Stimulated activated CD8-positive, alpha-beta memory T cell treated with anti-CD3 and anti-CD28 coated beads, Interleukin-7, amount 100 ng/mL, for 4 hours (primary cell): ENCODE data around the gene PAGR1.
A peak's percentile ranks its signal among the peaks of the same experiment; 100 is the strongest.
"Not testable (repeated sequence)": the region's sequence is repeated elsewhere in the genome, so short reads cannot be mapped to it uniquely, and the experiment has no call there.

Experiments
- DNase-seq, 2 donors: peaks; one replicate each; pipeline ENCODE4 v3.0.0-alpha.2; 2020; ENCODE audit warnings: low read depth in 2 of 2

PAGR1 gene

GRCh38 chr16:29815793-29816693 lies at the start of gene PAGR1:
PAGR1 (plus strand) TSS chr16:29816152; CDS start chr16:29816526, 374 bp downstream.
- peak; percentile 97 for DNase-seq

DNA sequence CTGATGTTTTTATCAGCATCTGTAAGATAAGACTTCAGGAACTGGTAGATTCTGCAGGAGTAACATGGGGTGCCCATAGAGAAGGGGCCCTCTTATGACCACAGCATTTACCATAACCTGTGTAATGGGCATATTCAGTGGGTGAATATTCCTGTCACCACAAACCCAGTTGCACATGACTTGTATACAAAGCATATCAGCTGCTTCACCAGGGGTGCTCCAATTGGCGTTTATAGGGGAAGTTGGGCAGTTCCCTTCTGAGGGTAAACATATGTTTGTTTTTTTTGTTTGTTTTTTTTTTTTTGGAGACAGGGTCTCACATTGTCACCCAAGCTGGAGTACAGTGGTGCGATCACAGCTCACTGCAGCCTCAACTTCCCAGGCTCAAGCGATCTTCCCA lies 49.4 kb upstream of the PAGR1 start:
- DNase-seq, result no peak

GRCh38 chr16:29767062-29767461 lies 48.9 kb upstream of the PAGR1 start:
- no peak for DNase-seq

- no peak for DNase-seq
Observed at GRCh38 chr16:29769507-29769906, 46.4 kb upstream of the PAGR1 start.

DNA sequence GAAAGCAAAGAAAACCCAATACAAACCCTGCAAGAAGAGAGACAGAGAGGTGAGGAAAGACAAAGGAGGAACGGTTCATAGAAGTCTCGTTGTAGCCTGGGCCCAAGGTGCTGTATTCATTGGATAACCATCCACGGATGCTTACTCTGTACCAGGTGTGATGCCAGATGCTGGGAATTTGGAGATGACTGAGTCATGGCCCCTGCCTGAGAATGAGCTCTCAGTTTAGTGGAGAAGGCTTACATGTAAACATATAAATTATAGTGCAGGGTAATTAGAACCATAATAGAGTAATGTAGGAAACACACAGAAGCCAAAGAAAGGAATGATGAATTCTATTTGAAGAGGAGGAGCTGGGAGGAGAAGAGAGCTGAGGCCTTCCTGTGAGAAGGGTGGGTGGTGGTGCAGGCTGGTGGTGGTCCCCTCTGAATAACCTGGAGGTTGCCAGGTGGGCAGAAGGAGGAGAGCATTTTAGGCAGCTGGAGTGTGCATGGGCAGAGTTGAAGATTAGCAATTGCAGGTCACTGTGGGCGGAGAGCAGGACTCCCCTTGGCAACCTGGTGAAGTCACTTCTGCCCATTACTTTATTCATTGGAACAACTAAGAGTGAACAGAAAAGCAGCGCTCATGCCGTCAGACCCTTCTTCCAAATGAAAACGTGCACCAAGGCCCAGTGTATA lies 45.6 kb upstream of the PAGR1 start:
- no peak for DNase-seq

- DNase-seq, result not testable (repeated sequence)
Observed at GRCh38 chr16:29772330-29772729, 43.6 kb upstream of the PAGR1 start.

GRCh38 chr16:29774730-29775129 lies 41.2 kb upstream of the PAGR1 start:
- no peak for DNase-seq

- DNase-seq, result no peak
Observed at GRCh38 chr16:29775742-29776408, 40.1 kb upstream of the PAGR1 start.

DNA sequence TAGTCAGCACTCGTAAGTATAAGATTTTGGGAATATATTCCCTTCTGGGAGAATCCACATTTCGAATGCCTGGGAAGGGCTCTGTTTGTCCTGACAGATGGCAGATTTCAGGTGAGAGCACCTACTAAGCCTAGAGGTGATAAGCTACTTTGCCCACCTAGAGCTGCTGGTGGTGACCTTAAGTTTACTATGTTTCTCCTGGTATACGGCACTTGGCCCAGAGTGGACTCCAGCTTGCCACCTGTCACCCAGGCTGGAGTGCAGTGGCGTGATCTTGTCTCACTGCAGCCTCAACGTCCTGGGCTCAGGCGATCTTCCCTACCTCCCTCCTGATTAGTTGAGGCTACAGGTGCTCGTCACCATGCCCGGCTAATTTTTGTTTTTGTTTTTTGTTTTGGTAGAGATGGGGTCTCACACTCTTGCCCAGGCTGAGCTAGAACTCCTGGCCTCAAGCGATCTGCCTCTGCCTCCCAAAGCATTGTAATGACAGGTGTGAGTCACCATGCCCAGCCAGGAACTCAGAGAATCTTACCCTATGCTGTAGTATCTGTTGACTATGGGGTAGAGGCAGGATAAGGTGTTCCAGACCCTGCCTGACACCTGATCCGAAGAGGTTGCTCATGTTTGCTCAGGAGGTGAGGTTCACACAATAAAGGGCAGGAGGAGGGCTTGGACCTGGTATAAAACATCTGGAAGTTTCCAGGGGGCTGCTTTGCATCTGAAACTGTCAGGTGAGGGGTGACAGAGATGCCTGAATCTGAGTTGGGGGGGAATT lies 38.2 kb upstream of the PAGR1 start, which contains the start of gene ZG16:
ZG16 (plus strand) TSS at position 681 of the 775 bp plus-strand sequence. CDS start 1,011 bp downstream, outside the sequence.
- no peak for DNase-seq

DNA sequence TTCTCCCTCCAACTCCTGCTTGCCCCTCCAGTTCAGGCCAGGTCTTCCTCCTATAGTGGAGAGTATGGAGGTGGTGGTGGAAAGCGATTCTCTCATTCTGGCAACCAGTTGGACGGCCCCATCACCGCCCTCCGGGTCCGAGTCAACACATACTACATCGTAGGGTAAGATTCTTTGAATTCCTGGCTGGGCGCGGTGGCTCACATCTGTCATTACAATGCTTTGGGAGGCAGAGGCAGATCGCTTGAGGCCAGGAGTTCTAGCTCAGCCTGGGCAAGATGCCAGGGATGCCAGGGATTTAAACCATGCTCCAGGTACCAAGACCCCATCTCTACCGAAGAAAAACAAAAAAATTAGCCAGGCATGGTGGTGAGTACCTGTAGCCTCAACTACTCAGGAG lies 36.5 kb upstream of the PAGR1 start:
- no peak for DNase-seq

DNA sequence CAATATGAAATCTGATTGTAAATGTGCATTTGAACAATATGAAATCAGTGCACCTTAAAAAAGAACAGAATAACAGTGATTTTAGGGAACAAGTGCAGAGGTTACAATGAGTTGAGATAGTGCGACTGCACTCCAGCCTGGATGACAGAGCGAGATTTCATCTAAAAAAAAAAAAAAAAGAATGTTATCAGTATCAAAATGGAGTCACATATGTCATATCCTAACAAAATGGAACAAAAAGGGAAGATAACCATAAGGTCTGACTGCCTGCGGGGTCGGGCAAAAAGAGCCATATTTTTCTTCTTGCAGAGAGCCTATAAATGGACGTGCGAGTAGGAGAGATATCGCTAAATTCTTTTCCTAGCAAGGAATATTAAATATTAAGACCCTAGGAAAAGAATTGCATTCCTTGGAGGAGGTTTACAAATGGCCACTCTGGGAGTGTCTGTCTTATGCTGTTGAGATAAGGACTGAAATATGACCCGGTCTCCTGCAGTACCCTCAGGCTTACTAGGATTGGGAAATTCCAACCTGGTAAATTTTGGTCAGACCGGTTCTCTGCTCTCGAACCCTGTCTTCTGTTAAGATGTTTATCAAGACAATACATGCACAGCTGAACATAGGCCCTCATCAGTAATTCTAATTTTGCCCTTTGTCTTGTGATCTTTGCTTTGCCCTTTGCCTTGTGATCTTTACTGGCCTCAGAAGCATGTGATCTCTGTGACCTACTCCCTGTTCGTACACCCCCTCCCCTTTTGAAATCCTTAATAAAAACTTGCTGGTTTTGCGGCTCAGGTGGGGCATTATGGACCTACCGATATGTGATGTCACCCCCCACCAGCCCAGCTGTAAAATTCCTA lies 32.6 kb upstream of the PAGR1 start:
- not testable (repeated sequence) for DNase-seq

- DNase-seq, result no peak
Observed at GRCh38 chr16:29784157-29784556, 31.8 kb upstream of the PAGR1 start.

- DNase-seq, result peak; percentile 43 to 64
Observed at GRCh38 chr16:29784901-29785500, 31.0 kb upstream of the PAGR1 start.

- DNase-seq, result not testable (repeated sequence)
Observed at GRCh38 chr16:29787155-29787554, 28.8 kb upstream of the PAGR1 start.

DNA sequence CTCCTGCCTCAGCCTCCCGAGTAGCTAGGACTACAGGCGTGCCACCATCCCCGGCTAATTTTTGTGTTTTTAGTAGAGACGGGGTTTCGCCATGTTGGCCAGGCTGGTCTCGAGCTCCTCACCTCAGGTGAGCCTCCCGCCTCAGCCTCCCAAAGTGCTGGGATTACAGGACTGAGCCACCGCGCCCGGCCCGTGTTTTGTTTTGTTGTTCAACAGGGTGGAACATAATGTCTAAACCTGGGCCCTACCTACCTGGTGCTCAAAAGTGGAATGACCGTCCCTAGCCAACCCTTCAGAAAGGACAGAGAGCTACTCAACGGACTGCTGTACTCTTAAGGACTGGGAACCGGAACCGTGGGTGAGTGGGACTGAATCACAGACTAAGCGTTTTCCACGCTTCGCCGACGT lies 26.2 kb upstream of the PAGR1 start:
- DNase-seq, result no peak

DNA sequence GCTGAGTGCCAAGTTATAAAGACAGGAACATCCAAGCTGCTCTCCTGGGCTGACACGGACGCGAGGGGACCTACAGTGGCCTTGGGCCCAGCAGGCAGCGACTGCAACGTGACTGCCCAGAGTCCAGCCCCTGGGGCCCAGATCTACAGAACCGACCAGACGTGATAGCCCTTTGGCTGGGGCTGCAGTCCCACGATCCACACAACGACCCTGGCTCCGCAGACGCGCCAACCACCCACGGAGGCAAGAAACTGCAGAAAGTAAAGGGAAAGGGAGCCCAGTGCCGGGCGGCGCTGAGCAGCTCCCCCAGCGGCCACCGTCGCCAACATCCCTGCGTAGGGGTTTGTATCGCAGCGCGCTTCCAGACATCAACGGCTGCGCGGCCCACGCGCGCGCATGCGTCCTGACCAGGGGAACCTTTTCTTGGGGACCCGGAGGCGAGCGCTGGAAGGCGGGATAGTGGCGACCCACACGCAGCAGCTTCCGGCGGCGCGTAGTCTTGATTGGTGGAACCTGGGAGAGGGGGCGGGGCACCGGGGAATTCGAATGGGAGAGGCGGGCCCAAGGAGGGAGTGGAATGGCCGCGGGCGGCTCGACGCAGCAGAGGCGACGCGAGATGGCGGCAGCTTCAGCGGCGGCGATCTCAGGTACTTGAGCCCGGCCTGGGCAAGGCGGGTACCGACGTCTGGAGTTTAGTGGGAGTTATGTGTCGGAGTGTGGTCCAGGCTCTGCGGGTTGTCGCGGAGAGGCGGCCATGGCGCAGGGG lies 25.6 kb upstream of the PAGR1 start, which contains the start of gene KIF22:
KIF22 (plus strand) TSS at position 569 of the 766 bp plus-strand sequence; CDS start at position 578, 9 bp downstream.
- peak; percentile 99 to 100 for DNase-seq

GRCh38 chr16:29790949-29791844 lies 24.8 kb upstream of the PAGR1 start:
- no peak for DNase-seq
